HepG2 (cell line): Measurements from ENCODE around the gene RASA3. TPM values are rescaled to one million over a fixed set of nuclear protein-coding genes. Genes with fewer than 3 reads are reported as not detected.

Experiments used
- ATAC-seq: fragments of 200-7000 bp; cut with Tn5 transposase; 3 replicates; pipeline ENCODE4 v1.9.1; 2020; ENCODE audit warnings: mild to moderate bottlenecking, moderate library complexity
- BruUV-seq: library from RNA; stranded (reverse); fragments of 400-500 nt; replicated peaks from 2 replicates; lab custom pipeline; 2021; lab: Mats Ljungman, UMichigan
- CTCF ChIA-PET: fragments of 300-600 bp; formaldehyde crosslinking; extraction: SDS; loops from one replicate; lab custom pipeline; 2021; ENCODE audit warnings: low total read pairs, inconsistent platforms, low intra/inter-chr PET ratio; lab: Yijun Ruan, JAX
- POLR2A ChIA-PET: fragments of 350-600 bp; sonication (Branson Sonifier 250); formaldehyde crosslinking; loops from one replicate; lab custom pipeline; 2020; ENCODE audit warnings: antibody characterized with exemption, inconsistent platforms; lab: Yijun Ruan, JAX
- DNase-seq: peaks from one replicate; pipeline ENCODE4 v3.0.0-alpha.2; 2015; ENCODE audit warnings: low spot score
- FAIRE-seq: peaks from 3 replicates; lab custom pipeline; 2011; peaks lifted over from hg19 to GRCh38; lab: Jason Lieb, UNC
- H2AFZ ChIP-seq: one replicate; pipeline ENCODE4 v1.6.1; 2011; ENCODE audit warnings: low read length, inconsistent platforms
- H3K27ac ChIP-seq: fragments of 300-600 bp; 3 replicates; pipeline ENCODE4 v1.8.0; 2011; ENCODE audit warnings: mixed run types, mild to moderate bottlenecking, mixed read lengths, low read length, inconsistent platforms; ENCODE audit not compliant: insufficient read depth; ENCODE audit errors: extremely low read length
- H3K27me3 ChIP-seq, 2 experiments: fragments of 200-600 bp in 1 of 2; 2 replicates in 1 of 2; 3 replicates in 1 of 2; pipeline versions ENCODE4 v1.6.0 to v1.8.0; 2011; ENCODE audit warnings: low read length in 2 of 2, mild to moderate bottlenecking in 2 of 2, moderate library complexity in 2 of 2, inconsistent platforms in 1 of 2; ENCODE audit not compliant: insufficient read depth in 2 of 2, control insufficient read depth in 1 of 2
- H3K36me3 ChIP-seq, 2 experiments: fragments of 200-600 bp in 1 of 2; replicated peaks in 1 of 2; 2 replicates in 1 of 2; 3 replicates in 1 of 2; pipeline versions ENCODE4 v1.5.1 to v1.8.0; 2011; ENCODE audit warnings: low read length in 2 of 2, inconsistent platforms in 1 of 2; ENCODE audit not compliant: insufficient read depth in 2 of 2, control insufficient read depth in 1 of 2
- H3K4me1 ChIP-seq: 2 replicates; pipeline ENCODE4 v1.5.1; 2012; ENCODE audit warnings: low read length, inconsistent platforms; ENCODE audit not compliant: insufficient read depth
- H3K4me2 ChIP-seq: 2 replicates; pipeline ENCODE4 v1.6.0; 2011; ENCODE audit warnings: low read depth, low read length, inconsistent platforms
- H3K4me3 ChIP-seq, 3 experiments: fragments of 200-600 bp in 1 of 3; sonication (generic), shearing (Covaris generic) in 1 of 3; replicated peaks in 1 of 3; 2 replicates each; pipeline ENCODE4 v1.5.1; 2011 to 2016; ENCODE audit warnings: low read length in 3 of 3, inconsistent platforms in 2 of 3, low read depth in 2 of 3, mild to moderate bottlenecking in 2 of 3, control low read depth in 1 of 3, mixed read lengths in 1 of 3; ENCODE audit not compliant: insufficient read depth in 1 of 3
- H3K79me2 ChIP-seq: one replicate; pipeline ENCODE4 v1.6.1; 2011; ENCODE audit warnings: low read length, inconsistent platforms; ENCODE audit not compliant: insufficient read depth
- H3K9ac ChIP-seq: 2 replicates; pipeline ENCODE4 v1.6.0; 2011; ENCODE audit warnings: mild to moderate bottlenecking, low read depth, low read length, inconsistent platforms; ENCODE audit not compliant: insufficient read depth
- H3K9me3 ChIP-seq: 2 replicates; pipeline ENCODE4 v1.5.1; 2012; ENCODE audit warnings: mild to moderate bottlenecking, low read length
- H4K20me1 ChIP-seq: 2 replicates; pipeline ENCODE4 v1.6.0; 2011; ENCODE audit warnings: inconsistent platforms, mild to moderate bottlenecking, low read length, moderate library complexity; ENCODE audit not compliant: insufficient read depth
- AGO2 ChIP-seq: fragments of 200-400 bp; formaldehyde crosslinking; optimal IDR thresholded peaks from 2 replicates; pipeline ENCODE3; 2017; ENCODE audit warnings: mild to moderate bottlenecking, low read depth, low read length, moderate library complexity
- ATF7-NPFF ChIP-seq: sonication (generic); formaldehyde crosslinking; IDR thresholded peaks from 2 replicates; pipeline ENCODE4 v1.8.1; 2023; ENCODE audit warnings: mild to moderate bottlenecking, low read depth, missing genetic modification reagents, moderate library complexity
- KMT2A ChIP-seq: sonication (generic); formaldehyde crosslinking; IDR thresholded peaks from 2 replicates; pipeline ENCODE4 v1.4.0; 2020; ENCODE audit warnings: missing genetic modification reagents
- MLLT10 ChIP-seq: sonication (generic); formaldehyde crosslinking; IDR thresholded peaks from 2 replicates; pipeline ENCODE4 v1.4.0; 2020; ENCODE audit warnings: missing genetic modification reagents
- NCOA5 ChIP-seq: sonication (generic); formaldehyde crosslinking; IDR thresholded peaks from 2 replicates; pipeline ENCODE4 v1.4.0; 2020; ENCODE audit warnings: missing genetic modification reagents
- NR3C1 ChIP-seq: sonication (generic); formaldehyde crosslinking; IDR thresholded peaks from 2 replicates; pipeline ENCODE4 v1.4.0; 2020; ENCODE audit warnings: missing genetic modification reagents
- PITX1 ChIP-seq: sonication (generic); formaldehyde crosslinking; IDR thresholded peaks from 2 replicates; pipeline ENCODE4 v1.5.1; 2020; ENCODE audit warnings: mild to moderate bottlenecking, missing genetic modification reagents
- POLR2A ChIP-seq, 2 experiments: IDR thresholded peaks; 2 replicates each; pipeline ENCODE4 v1.6.1; 2011; ENCODE audit warnings: low read depth in 2 of 2, low read length in 2 of 2, mild to moderate bottlenecking in 1 of 2, moderate library complexity in 1 of 2; ENCODE audit not compliant: insufficient read depth in 1 of 2
- PTBP1 ChIP-seq: fragments of 200-400 bp; formaldehyde crosslinking; IDR thresholded peaks from 2 replicates; pipeline ENCODE4 v1.6.1; 2018; ENCODE audit warnings: low read length, low read depth; ENCODE audit not compliant: poor library complexity, severe bottlenecking
- SRSF4 ChIP-seq: fragments of 200-400 bp; formaldehyde crosslinking; IDR thresholded peaks from one replicate; pipeline ENCODE4 v1.6.1; 2018; ENCODE audit warnings: mild to moderate bottlenecking, low read depth, low read length, moderate library complexity; ENCODE audit not compliant: poor library complexity, severe bottlenecking
- TAF1 ChIP-seq: sonication (generic); formaldehyde crosslinking; IDR thresholded peaks from 2 replicates; pipeline ENCODE4 v1.4.0; 2020; ENCODE audit warnings: missing genetic modification reagents
- ZC3H4 ChIP-seq: sonication (generic); formaldehyde crosslinking; IDR thresholded peaks from 2 replicates; pipeline ENCODE4 v1.4.0; 2020; ENCODE audit warnings: missing genetic modification reagents, borderline replicate concordance
- ZNF17 ChIP-seq: sonication (generic); formaldehyde crosslinking; IDR thresholded peaks from 2 replicates; pipeline ENCODE4 v1.5.0; 2020; ENCODE audit warnings: mild to moderate bottlenecking, missing genetic modification reagents
- ZNF251 ChIP-seq: sonication (generic); formaldehyde crosslinking; IDR thresholded peaks from 2 replicates; pipeline ENCODE4 v1.9.0; 2021; ENCODE audit warnings: mild to moderate bottlenecking, missing genetic modification reagents
- ZNF572 ChIP-seq: sonication (generic); formaldehyde crosslinking; IDR thresholded peaks from 2 replicates; pipeline ENCODE4 v1.5.1; 2020; ENCODE audit warnings: mild to moderate bottlenecking, missing genetic modification reagents
- ZNF614 ChIP-seq: IDR thresholded peaks from 2 replicates; pipeline ENCODE4 v1.6.1; 2018; ENCODE audit warnings: missing biosample characterization, missing genetic modification reagents, inconsistent platforms, borderline replicate concordance
- ZNF616 ChIP-seq: sonication (generic); formaldehyde crosslinking; IDR thresholded peaks from 2 replicates; pipeline ENCODE4 v1.5.0; 2020; ENCODE audit warnings: low read depth, mild to moderate bottlenecking, missing genetic modification reagents
- WGBS: methylation state at CpG from one replicate; pipeline ENCODE4 v1.1.6; 2017; ENCODE audit warnings: low lambda C conversion rate; 5-methylcytosine and 5-hydroxymethylcytosine counted together
- in situ Hi-C: cut with HindIII; loops from 2 replicates; pipeline ENCODE4 v1.10.0; 2017; ENCODE audit warnings: low pct_unique_long_range_greater_than_20kb; ENCODE audit not compliant: extremely low pct_ligation_motif_present
- intact Hi-C: fragments of 100-400 bp; cut with micrococcal nuclease; formaldehyde crosslinking; loops from one replicate; pipeline ENCODE4 v1.10.0; 2022; ENCODE audit not compliant: unreplicated experiment
- polyA plus RNA-seq, 8 experiments: library from polyadenylated mRNA; depleted of rRNA in 3 of 8; stranded (reverse) in 7 of 8; unstranded in 1 of 8; fragments of >200 nt; fragmentation: Illumina TruSeq in 4 of 8; extraction: Trizol in 4 of 8; gene quantifications; 2 replicates each; pipeline versions ENCODE4 v1.2.1 to v1.2.3, GENCODE V29; 2011 to 2016; ENCODE audit warnings: low read depth in 4 of 8, missing spikeins in 1 of 8, mixed read lengths in 1 of 8; ENCODE audit not compliant: insufficient read depth in 1 of 8
- total RNA-seq, 5 experiments: library from RNA; depleted of rRNA; stranded (reverse); fragments of >200 nt; fragmentation: Illumina TruSeq; extraction: Trizol; gene quantifications; 2 replicates each; pipeline ENCODE4 v1.2.3, GENCODE V29; 2016; ENCODE audit warnings: low read depth in 1 of 5
- TF ChIP-seq, protein P1 (sequence below): sonication (generic); formaldehyde crosslinking; IDR thresholded peaks from 2 replicates; pipeline ENCODE4 v1.5.0; 2020; ENCODE audit warnings: missing genetic modification reagents
- TF ChIP-seq, protein P2 (sequence below): sonication (generic); formaldehyde crosslinking; IDR thresholded peaks from 2 replicates; pipeline ENCODE4 v1.4.0; 2020; ENCODE audit warnings: missing genetic modification reagents

RASA3 gene
- total and polyA plus RNA-seq, 2 of the 13 experiments (the other 11 are each of a cell fraction or from before 2014, with no cell fraction given) = 0.05 TPM; not detected in 1

DNA sequence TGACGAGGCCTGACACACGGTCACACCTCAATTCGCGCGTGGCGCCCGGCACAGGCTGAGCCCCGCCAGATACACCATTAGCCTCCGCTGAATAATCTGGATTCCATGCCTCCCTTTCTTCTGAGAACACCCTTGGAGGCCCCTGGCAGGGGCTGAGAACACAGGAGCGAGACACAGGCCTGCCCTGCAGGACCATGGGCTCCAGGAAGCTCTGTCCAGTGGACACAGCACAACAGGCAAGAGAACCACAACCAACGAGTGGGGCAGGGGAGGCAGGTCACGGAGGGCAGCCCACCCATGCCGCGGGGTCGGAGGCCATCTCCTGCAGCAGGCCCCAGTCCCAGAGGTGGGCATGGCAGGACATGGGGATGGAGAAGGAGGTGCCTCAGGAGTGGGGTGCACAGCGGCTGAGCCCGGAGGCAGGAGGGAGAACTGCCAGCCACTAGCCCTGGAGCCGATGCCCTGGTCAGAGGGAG is 82.8 kb downstream of the RASA3 start (continued):
- TF ChIP-seq, protein P1, sequence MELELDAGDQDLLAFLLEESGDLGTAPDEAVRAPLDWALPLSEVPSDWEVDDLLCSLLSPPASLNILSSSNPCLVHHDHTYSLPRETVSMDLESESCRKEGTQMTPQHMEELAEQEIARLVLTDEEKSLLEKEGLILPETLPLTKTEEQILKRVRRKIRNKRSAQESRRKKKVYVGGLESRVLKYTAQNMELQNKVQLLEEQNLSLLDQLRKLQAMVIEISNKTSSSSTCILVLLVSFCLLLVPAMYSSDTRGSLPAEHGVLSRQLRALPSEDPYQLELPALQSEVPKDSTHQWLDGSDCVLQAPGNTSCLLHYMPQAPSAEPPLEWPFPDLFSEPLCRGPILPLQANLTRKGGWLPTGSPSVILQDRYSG (CRISPR knock-in tag) = no peak
- no peak for TF ChIP-seq ZNF614 (CRISPR knock-in tag)
- no peak for TF ChIP-seq PTBP1
- no peak for TF ChIP-seq ATF7-NPFF
- TF ChIP-seq POLR2A (IDR thresholded peaks at IDR 0.05; ENCODE audit: insufficient read depth in 1 of 2, low read depth in 2 of 2, low read length in 2 of 2) = no peak

DNA sequence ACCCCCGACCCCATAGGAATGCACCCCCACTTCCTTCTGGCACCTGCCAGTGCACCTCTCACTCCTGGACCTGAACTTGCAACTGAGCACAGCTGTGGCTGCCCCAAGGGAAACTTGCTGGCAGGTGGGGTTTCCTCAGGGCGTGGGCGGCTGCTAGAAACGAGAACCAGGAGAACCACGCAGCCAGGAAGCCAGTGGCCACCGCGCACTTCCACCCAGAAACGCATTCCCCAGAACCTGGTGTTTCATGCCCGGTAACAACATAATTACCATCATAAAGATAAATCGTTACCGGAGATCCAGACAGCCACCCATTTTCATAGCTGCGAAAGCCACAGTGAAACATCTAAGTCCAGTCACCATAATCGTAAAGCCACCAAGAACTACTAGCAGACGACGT is 83.4 kb downstream of the RASA3 start:
- no TSS peak for BruUV-seq
- CTCF ChIA-PET = no interaction called here
- TF ChIP-seq SRSF4 = no peak
- TF ChIP-seq, protein P2, sequence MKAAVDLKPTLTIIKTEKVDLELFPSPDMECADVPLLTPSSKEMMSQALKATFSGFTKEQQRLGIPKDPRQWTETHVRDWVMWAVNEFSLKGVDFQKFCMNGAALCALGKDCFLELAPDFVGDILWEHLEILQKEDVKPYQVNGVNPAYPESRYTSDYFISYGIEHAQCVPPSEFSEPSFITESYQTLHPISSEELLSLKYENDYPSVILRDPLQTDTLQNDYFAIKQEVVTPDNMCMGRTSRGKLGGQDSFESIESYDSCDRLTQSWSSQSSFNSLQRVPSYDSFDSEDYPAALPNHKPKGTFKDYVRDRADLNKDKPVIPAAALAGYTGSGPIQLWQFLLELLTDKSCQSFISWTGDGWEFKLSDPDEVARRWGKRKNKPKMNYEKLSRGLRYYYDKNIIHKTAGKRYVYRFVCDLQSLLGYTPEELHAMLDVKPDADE (CRISPR knock-in tag) = no peak
- no peak for TF ChIP-seq AGO2
- TF ChIP-seq ZNF251 = no peak
- no peak for TF ChIP-seq ZNF17 (CRISPR knock-in tag)
- no peak for TF ChIP-seq NR3C1 (CRISPR knock-in tag)
- TF ChIP-seq ZC3H4 = no peak
- TF ChIP-seq ZNF616 (CRISPR knock-in tag) = no peak
- TF ChIP-seq PITX1 (CRISPR knock-in tag) = no peak
- no peak for TF ChIP-seq ZNF572 (CRISPR knock-in tag)
- TF ChIP-seq PTBP1 = no peak
- TF ChIP-seq TAF1 (CRISPR knock-in tag) = no peak
- TF ChIP-seq MLLT10 (CRISPR knock-in tag) = no peak
- TF ChIP-seq NCOA5 (CRISPR knock-in tag) = no peak
- TF ChIP-seq KMT2A (CRISPR knock-in tag) = no peak

More for the DNA sequence above, 83.4 kb downstream of the RASA3 start:
- H3K4me3 ChIP-seq = no peak overlapping the region
- no peaks in the 10 kb centered on the region for H4K20me1 ChIP-seq
- H3K27me3 ChIP-seq = peaks cover 3 to 59% of the 10 kb centered on the region in 2 experiments; a peak in 4 of 5 replicates
- no peaks in the 10 kb centered on the region for H3K9me3 ChIP-seq
- H3K4me1 ChIP-seq = no peaks in the 10 kb centered on the region
- no peak overlapping the region for H3K27ac ChIP-seq
- no peaks in the 10 kb centered on the region for H3K36me3 ChIP-seq
- ATAC-seq (no peak), FAIRE-seq (no peak), DNase-seq (no peak)
- in situ Hi-C loops = no loop called here
- no peak overlapping the region for H2AFZ ChIP-seq
- POLR2A ChIA-PET = no interaction called here
- H3K4me2 ChIP-seq = no peak overlapping the region
- H3K9ac ChIP-seq = no peak overlapping the region
- intact Hi-C loops = no loop called here
- H3K79me2 ChIP-seq = no peaks in the 10 kb centered on the region
- 70% methylated on average over 15 of the region's 15 CpGs for WGBS
